Measurements from ENCODE around the gene PALLD.

PALLD gene

DNA sequence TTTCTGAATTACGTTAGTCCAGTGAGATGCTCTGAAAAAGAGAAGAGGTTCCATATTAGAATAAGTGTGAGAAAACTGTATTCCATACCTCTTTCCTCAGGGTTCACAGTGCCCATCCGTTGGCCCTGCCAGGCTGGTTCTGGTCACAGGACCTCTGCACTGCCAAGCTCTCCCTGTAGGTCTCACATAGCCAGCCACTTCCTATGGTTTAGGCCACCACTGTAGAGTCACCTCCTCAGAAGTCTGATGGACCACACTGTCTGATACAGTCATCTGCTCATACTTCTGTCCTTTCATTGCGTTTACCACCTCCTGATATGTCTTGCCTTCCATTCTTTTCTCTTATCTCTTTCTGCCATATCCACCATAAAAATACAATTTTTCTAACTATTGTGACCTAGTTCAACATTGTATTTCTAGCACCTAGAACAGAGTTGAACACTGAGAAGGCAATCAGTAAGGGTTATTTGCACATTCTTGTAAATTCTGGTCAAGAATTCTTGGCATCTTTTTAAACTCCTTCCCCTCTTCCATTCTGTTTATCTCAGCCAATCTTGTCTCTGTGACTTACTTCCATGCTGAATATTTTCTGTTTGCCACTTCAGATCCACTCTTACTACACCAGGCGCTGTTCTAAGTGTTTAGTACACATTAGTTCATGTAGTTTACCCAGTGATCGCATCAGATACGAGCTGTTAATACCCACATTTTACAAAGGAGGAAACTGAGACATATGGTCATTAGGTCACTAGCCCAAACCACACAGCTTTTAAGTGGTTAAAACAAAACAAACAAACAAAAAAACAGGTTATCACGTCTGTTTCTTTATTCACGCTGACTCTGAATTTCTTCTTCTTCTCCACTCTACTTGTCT lies 387.6 kb downstream of the PALLD start:
- no peak for DNase-seq

DNA sequence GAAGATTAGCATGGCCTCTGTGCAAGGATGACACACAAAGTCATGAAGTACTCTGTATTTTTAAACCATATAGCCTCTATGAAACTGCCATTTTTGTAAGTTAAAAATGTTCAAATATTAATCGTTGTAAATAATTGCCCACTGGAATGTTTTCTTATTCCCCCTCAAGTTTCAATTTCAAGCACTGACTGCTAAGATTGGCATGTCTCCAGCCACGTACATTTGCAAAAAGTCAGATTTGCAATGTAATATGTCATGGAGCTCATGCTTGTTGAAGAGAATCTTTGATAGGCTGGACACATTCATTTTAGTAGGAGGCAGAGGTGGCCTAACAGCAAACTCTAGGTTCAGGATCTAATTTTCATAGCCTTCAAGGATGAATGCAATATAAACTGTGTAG lies 388.5 kb downstream of the PALLD start:
- DNase-seq = no peak

DNA sequence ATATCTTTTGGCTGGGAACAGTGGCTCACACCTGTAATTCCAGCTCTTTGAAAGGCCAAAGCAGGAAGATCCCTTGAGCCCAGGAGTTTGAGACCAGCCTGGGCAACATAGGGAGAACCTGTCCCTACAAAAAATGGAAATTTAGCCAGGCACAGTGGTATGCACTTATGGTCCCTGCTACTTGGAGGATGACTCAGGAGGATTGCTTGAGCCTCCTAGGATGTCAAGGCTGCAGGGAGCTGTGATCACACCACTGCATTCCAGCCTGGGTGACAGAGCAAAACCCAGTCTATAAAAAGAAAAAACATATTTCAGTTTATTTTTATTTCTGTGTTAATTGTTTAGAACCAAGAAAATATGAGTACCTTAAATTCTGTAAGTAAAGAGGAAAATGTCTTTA lies 389.5 kb downstream of the PALLD start:
- no peak for DNase-seq

DNA sequence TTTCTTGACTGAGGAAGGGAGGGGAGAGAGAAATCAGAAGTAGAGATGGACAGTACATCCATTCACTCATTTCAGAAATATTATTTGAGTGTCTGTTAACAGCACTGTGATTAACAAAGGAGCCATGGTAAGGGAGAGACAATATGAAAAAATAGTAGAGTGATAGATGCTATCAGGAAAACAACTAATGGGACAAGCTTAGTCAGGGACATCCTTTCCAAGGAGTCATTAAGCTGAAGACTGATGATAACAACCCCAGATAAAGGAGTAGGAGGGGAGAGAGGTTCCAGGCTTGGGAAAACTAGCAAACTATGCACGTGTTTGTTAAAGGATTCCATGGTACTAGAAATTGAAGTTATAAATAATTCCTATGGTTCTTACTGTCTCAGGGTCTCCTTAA lies 391.0 kb downstream of the PALLD start:
- DNase-seq = no peak

DNA sequence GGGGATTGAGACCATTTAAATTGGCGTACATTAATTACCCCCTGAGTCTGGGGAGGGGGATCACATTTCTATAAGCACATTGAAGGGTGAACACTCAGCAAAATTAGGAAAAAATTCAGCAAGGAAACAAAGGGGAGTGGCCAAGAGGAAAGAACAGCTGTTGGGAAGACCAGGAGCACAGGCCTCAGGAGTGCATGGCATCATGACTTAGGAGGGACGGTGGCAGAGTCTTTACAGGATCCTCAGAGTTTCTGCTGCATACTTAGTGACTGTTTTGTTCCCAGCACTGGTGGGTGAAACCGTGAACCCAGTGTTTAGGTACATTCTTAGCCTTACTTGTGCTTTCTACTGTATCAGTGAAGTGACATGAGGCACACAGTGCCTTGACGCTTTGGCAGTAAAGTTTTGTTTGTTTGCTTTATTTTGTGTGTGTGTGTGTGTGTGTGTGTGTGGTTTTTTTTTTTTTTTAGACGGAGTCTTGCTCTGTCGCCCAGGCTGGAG lies 391.9 kb downstream of the PALLD start:
- DNase-seq = no peak

DNA sequence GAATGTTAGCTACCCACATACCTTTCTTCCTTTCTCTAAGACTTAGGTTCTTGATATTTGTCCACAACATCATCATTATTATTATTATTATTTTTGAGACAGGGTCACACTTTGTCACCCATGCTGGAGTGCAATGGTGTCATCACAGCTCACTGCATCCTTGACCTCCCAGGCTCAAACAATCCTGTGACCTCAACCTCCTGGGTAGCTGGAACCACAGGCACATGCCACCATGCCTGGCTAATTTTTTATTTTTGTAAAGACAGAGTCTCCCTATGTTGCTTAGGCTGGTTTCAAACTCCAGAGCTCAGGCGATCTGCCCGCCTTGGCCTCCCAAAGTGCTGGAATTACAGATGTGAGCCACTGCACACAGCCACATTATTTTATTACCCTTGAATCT lies 394.2 kb downstream of the PALLD start:
- DNase-seq = no peak

DNA sequence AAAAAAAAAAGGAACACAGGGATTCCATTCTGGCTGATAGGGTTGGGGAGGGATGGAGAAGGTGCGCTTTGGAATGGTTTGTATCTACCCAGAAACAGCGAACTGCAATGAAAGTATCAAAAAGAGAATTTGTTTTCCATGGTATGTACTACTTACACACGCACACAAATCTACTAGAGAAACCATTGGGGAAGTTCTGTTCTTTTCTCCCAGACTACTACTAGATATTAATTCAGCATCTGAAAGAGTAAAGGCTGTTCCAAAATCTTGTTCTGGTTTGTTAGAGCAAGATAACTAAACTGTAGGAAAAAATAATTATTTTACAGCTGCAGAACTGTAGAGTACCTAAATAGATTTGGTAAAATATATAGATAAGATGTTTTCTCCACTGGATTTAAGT lies 394.8 kb downstream of the PALLD start:
- DNase-seq = no peak

DNA sequence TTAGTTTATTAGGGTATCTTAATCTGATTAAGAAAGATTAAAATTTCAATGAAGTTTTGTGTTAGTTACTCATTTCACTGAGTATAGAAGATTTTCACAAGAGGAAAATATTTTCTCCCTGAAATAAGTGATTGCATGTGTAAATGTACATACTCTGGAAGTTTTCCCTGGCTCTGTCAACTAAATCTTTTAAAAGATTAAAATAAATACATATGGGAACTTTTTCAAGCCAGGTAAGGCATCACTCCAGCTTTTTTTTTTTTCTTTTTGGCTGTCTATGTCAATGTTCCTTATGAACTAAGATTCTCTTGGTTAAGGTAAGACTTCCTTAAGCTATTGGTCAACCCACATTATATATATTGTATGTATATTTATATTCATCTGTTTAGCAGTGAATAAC lies 395.6 kb downstream of the PALLD start:
- no peak for DNase-seq

DNA sequence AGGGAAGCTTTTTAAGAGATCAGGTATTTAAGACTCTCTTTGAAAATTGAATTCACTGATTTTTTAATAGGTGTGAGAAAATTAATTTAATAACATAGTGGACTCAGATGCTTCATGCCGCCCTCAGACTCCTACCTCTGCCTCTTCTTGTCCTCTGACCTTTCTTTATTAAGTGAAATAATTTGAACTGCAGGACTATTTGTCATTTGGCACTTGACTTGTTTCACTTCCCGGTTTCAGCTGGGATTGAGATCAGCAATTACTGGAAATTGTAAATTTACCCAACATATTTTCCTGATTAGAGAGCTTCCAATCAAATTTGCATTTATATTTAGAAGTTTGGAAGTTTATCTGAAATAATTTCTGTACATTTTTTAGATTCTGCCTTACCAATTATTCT lies 396.4 kb downstream of the PALLD start:
- DNase-seq = no peak

DNA sequence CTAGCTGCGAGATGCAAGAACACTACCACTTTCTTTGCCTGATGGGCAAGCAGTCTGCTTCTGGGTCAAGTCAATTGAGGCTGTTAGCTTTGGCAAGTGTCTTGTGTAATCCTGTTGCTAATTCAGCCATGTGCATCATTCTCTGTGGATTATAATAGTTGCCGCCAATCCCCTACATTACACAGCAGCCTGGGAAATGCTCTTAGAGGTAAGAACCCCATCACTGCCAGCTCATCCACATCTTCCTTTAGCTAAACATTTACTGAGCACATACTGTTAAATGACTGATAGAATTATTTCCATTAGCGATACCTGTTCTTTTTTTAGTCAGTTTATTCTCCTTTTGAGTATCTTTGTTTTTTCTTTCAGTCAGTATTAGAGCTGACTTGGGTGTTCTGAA lies 397.0 kb downstream of the PALLD start:
- no peak for DNase-seq

DNA sequence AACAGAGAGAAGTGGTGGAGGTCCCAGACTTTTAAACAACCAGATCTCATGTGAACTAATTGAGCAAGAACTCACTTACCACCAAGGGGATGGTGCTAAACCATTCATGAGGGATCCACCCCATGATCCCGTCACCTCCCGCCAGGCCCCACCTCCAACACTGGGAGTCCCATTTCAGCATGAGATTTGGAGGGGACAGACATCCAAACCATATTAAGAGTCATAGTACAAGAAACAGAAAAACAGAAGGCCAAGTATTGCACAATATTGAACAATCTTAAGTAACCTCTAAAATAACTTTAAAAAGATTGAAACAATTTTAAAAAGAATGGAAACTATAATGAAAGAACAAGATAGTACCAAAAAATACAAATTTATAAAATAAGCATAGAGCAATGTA lies 403.2 kb downstream of the PALLD start:
- DNase-seq = no peak

DNA sequence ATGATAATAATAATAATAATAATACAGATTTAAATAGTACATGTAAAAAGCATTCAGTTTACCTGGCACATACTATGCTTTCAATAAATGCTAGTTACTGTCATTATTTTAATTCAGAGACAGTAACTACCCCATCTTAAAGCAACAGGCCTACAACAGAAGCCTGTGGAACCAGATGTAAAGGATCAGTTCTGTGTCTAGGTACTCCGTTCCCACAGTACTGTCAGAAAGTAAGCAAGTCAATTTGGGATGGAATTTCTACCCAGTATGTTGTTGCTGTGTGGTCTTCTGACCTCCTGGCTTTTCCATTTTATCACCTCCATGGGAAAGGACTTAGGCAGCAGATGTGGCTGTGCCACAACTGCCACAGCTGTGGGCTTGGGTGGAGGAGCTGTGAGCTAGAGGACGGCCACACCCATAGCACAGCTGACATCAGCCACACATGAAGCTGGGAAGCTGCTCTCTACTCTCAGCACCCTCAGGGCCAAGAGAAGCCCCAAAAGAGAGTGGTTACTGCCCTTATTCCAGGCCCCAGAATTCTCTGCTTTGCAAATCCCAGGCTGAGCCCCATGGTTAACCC lies 410.4 kb downstream of the PALLD start:
- DNase-seq = peak; percentile 68

DNA sequence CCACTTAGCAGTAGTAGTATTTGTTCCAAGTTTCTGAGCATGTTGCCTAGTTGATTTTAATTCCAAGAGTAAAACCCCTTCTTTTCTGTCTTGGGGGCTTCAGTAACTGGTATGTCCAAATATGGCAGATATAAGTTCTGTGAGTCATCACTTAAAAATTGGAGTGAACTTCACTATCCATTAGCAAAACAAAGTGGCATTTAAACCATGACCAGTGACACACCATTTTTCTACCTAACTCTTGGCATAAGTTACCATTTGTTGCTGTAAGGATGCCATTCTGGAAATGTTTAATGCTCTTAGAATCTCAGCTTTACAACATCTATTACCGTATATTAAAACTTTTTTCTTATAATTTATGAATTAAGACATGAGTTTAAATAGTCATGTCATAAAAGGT lies 411.2 kb downstream of the PALLD start:
- DNase-seq = no peak

DNA sequence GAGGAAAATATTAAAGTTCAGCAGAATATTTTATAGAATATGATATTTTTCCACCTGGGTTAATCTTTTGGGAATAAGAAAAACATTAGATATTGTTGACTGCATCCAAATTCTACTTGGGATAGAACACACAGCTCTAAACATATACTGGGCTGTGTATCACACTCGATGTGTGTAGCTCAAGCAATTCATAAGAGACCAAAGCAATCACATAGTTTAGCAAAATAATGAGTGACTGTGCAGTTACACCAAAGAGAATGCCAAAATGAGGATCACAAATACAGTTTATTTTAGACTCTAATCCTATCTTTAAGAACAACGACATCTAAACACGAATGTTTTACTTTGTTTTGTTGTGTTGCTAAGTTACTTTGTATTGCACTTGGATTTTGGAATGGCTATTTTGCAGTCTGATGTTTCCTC lies 412.0 kb downstream of the PALLD start:
- DNase-seq = no peak

DNA sequence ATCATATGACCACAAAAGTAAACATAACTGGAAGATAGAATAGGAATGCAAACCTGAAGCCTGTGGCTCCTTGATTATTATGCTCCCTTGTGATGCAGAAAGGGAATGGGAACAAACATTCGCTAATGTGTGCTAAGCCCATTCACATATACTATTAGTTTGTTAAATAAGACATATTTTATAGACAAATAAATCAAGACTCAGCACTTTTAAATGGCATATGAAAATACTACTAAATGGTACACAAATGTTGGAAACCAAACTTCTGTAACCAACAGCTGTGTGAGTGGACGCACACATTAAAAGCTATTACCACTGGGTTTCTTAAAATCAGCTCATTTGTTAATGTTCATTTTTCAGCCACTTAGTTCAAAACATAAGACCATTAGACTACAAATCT lies 417.2 kb downstream of the PALLD start:
- DNase-seq = no peak

DNA sequence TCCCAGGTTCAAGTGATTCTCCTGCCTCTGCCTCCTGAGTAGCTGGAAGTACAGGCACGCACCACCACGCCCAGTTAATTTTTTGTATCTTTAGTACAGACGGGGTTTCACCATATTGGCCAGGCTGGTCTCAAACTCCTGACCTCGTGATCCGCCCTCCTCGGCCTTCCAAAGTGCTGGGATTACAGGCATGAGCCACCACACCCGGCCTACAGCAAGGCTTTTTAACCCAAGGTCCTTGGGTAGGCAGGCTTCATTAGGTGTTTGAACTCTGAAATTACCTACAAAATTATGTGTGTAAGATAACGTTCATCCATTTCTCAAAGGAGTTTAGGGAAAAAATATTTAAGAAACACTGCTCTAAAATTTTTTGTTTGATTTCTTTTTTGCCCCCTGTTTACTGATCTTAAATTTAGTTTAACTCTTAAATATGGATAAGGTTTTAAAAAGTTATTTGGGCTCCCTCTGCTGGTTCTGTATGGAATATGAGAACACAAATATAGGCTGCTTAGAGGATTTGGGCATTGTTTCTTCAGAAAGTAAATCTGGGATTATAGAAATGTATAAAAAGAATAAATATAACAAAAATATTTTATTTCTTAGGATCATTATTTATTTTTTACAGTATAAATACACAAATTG lies 420.4 kb downstream of the PALLD start:
- DNase-seq = no peak

DNA sequence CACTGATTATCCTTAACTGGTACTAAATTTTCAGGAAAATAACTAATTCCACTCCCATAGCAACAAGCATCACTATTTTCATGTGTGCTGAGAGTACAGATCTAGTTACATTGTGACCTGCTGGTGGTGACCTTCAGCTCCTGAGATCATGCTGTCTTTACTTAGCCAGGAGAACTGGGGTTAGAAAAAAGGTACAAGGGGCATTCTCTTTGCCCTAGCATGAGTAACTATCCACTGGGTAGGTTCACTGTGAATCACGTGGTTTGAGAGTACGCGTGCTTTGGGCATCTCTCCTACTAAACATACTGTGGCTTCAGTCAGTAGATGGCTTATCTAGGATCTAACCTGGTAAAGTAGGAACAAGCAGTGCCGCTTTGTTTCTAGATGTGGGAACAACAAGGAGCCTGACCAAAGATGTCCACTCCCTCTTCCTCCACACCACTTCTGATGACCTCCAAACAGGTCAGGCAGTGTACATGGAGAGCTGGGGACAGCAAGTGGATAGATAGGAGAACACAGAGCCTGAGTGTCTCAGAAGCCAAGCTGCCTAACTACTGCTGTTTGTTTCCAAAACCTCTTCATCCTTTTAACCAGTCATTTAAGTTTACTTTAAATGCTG lies 423.0 kb downstream of the PALLD start:
- DNase-seq = no peak

DNA sequence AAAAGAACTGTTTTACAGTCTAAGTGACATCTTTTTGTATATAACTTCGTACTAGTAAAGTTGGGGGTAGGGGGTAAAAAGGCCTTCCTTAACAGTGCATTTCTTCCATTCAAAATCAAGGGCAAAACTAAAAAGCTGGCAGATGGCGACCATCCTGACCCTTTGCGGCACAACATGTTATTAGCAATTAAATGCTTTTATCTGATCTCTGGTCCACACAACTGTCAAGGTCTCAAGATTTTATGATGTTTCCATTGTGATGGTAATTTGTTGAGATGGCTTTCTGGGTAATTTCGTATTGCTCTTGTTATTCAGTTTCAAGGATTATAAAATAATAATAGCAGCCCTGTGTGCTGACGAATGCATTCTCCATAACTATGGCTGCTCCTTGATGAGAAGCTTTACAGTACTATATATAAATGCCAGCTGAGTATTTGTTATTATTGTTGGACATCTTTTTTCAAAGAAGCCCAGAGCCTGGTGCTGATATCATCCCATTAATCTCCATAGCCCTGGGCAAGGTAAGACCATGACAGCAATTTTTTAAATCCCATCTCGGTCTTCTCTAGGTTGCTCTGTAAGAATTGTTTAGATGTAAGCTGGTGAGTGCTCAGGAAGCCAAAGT lies 423.7 kb downstream of the PALLD start:
- no peak for DNase-seq

DNA sequence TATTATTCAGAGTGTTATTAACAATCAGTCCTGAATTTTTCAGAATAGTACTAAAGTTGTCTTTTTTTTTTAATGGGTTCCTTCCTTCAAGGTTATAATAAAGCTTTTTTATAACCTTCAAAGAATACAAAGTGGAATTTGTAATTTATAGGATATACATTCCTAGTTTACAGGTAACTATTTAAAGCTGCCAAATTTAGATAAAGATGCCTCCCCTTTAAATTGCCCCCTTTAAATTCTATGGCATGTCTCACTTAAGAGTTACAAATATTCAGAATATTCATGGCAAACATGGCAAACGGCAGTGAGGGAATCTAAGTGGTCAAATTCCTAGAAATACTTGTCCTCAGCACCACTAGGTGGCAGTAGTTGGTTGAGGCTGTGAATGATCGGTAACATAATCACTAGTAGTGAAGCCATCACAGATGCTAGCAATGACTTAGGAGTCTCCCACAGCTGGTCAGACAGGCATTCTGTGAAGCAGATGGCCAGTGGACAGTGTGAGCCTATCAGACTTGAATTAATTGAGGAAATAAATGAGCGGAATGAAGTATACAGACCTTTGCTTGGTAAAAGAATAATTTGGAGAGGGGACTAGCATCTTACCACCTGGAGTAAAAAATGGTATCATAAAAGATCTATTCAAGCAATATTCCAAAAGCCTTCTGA lies 426.8 kb downstream of the PALLD start:
- peak; percentile 67 for DNase-seq

DNA sequence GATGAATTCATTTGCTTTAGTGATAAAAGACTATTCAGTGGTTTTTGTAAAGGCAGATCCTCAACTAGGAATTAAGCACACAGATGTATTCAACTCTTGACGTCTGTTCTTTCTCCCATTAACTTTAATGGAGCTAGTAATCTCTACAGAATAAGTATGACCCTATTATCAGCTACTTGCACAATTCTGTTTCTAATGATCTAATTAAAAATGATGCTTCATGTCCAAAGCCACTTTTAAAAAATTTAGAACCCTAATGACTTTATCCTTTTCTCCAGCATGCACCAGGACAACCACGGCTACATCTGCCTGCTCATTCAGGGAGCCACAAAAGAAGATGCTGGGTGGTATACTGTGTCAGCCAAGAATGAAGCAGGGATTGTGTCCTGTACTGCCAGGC lies 427.8 kb downstream of the PALLD start:
- no peak for DNase-seq

DNA sequence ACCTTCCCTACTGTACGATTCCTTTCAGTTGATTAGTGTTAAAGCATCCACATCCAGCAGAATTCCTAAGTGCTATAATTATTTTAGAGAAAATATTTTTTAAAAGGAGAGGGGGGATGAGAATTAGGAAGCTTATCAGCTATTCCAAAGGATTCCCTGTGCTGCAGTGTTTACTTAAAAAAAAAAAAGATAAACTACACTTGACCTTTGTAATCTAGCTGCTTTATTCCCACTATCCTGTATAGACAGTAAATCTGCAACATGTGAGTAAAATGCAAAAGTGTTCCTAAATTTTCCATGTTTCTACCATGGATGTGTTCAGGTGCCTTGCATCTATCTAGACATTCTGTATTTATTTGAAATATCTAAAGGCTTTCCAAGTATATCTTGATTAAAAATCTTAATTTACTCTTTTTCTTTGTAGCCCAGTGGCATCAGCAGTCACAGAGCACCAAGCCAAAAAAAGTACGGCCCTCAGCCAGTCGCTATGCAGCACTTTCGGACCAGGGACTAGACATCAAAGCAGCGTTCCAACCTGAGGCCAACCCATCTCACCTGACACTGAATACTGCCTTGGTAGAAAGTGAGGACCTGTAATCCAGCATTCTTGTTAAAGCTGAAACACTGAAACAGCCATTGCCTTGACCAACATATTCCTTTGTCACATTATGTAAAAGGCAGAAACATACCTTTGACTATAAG lies 429.1 kb downstream of the PALLD start:
- no peak for DNase-seq

DNA sequence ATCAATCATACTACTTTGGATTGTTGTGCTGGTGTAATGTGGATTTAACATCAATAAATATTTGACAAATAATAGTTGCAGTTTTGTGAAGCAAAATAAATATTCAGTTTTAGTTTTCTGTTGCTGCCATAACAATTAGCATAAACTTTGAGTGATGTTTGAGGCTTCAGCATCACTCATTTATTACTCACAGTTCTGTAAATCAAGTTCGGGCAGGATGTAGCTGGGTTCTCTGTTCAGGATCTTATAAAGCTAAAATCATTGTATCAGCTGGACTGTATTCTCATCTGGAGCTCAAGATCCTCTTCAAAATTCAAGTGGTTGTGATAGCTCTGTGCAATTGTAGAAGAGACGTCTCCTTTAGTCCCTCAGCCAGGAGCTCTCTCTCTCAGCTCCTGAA lies 431.5 kb downstream of the PALLD start:
- no peak for DNase-seq
